Heart left ventricle (tissue), 13 donors: Measurements from ENCODE around the gene SLC25A22.

ENCODE experiments used
- CTCF ChIP-seq, 12 donors: fragments of 200-600 bp; sonication (generic) in 4 of 12; IDR thresholded peaks; one replicate each; pipeline versions ENCODE4 v1.5.0 to v1.8.0; 2018 to 2022; ENCODE audit warnings: antibody characterized with exemption in 12 of 12, mild to moderate bottlenecking in 5 of 12
- POLR2A ChIP-seq, 2 donors: fragments of 450-650 bp; IDR thresholded peaks; one replicate each; pipeline ENCODE4 v1.6.1; 2017; ENCODE audit warnings: antibody characterized with exemption in 2 of 2, mild to moderate bottlenecking in 2 of 2, moderate library complexity in 2 of 2
- donor health status: ischemic (EF 13 %, LVEDD 7.1; RV severe dilation, severe dysfunction).
- donor health status: DM: no; HTN: yes; CAD: no.
- donor health status: DM: no; HTN: no; CAD: no.
- donor health status: ischemic (EF 25% LVEDD 6.9; RV normal size, moderate dysfunction).
- donor health status: ischemic (EF 25% LVEDD 5.7; RV mildly dilated, moderate dysfunction).
- donor health status: ischemic (EF 35%, LVEDD 5.7; RV mildly dilated, moderate dysfunction).
- donor health status: nonischemic (EF 11% LVEDD 7.7; RV severe dilation, severe dysfunction).
- donor health status: DM: yes; HTN: yes; CAD: no.
- donor health status: PGD.
- donor health status: ischemic (EF 29% LVEDD 5.4; RV normal size, mild dysfunction).
- donor health status: nonischemic (EF 23%, LVEDD 6.1; RV moderate dilation, normal function).

GRCh38 chr11:836274-836673 is 38.2 kb upstream of the SLC25A22 start:
- TF ChIP-seq CTCF (IDR thresholded peaks at IDR 0.05): no peak
- TF ChIP-seq POLR2A (IDR thresholded peaks at IDR 0.05): no peak
